ENCODE results near the gene CEP95.

GRCh38 chr17:64519601-64520000, 12.8 kb downstream of the CEP95 start:
- TF ChIP-seq CTCF (IDR thresholded peaks at IDR 0.05 in 4 of 5, conservative IDR thresholded peaks at IDR 0.05 in 1 of 5) (no peak), POLR2A (IDR thresholded peaks at IDR 0.05) (no peak)
